HG03045 (cell line): ENCODE results near the gene PLK5.
A peak's percentile ranks its signal among the peaks of the same experiment; 100 is the strongest.
"Not testable (repeated sequence)": the region's sequence is repeated elsewhere in the genome, so short reads cannot be mapped to it uniquely, and the experiment has no call there.

Experiments used
- ATAC-seq: cut with Tn5 transposase; IDR thresholded peaks from one replicate; pipeline ENCODE4 v1.9.1; 2021; ENCODE audit warnings: mild to moderate bottlenecking, moderate library complexity; ENCODE audit not compliant: unreplicated experiment

PLK5 gene, protein sequence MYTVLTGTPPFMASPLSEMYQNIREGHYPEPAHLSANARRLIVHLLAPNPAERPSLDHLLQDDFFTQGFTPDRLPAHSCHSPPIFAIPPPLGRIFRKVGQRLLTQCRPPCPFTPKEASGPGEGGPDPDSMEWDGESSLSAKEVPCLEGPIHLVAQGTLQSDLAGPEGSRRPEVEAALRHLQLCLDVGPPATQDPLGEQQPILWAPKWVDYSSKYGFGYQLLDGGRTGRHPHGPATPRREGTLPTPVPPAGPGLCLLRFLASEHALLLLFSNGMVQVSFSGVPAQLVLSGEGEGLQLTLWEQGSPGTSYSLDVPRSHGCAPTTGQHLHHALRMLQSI

DNA sequence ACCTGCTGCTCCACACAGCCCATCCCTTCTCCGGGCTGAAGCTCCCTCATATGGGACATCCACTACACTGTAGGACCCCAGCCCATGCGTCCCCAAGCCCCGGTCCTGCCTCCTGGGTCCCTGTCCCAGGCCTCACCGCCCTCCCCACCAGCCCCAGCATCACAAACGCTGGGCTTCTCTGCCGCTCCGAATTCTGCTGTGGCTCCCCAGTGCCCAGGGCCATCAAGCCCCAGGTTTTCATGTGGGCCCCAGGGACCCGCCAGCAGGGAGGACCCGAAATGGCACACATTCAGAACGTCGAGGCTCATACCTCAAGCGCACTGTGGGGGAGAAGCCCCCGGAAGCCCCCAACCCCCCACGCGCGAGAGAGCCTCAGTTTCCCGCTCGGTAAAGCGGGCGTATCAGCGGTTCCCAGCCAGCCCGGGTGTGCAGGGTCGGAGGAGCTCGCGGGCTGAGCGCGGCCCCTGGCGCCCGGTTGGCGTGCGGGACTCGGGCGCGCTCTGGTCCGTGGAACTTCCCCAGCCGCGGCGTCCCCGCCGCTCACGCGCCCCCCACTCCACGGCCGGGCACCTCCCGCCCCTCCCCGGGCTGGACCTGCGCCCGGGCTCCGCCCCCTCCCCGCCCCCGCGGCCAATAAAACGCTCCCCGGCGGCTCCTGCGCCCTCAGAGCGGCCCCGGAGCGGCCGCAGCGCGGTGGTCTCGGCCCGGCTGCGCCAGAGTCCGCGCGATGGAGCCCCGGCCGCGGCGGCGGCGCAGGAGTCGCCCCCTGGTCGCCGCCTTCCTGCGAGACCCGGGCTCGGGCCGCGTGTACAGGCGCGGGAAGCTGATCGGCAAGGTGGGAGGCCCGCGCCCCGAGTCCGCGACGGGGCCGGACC lies at the start of gene PLK5:
Gene PLK5 (plus strand): TSS at position 666 of the 875 bp plus-strand sequence. CDS start 2,920 bp downstream, outside the sequence.
- ATAC-seq: no peak

DNA sequence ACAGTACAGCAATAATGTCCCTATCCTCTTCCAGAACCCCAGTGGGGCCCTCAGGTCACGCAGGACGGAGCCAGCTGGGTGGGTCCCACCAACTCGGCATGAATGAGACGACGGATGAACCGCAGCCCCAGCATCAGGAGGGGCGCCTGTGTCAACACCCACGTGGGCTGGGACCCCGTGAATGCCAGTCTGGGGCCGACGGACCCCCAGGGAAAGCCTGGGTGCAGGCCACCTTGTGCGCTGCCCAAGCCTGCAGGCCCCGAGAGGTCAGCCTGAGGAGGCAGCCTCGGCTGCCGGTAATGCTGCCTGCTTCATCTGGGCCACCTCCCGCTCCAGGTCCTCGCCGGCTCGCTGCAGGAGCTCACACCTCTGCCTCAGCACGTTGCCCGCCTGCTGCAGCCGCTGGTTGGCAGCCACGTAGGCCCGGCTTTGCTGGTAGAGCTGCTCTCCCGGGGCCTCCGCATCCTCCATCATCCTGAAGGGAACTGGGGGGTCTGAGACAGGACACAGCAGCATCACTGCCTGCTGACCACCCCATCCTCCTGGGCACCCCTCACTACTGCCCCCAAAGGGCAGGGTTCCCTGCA lies 49.0 kb upstream of the PLK5 start:
- no peak for ATAC-seq

DNA sequence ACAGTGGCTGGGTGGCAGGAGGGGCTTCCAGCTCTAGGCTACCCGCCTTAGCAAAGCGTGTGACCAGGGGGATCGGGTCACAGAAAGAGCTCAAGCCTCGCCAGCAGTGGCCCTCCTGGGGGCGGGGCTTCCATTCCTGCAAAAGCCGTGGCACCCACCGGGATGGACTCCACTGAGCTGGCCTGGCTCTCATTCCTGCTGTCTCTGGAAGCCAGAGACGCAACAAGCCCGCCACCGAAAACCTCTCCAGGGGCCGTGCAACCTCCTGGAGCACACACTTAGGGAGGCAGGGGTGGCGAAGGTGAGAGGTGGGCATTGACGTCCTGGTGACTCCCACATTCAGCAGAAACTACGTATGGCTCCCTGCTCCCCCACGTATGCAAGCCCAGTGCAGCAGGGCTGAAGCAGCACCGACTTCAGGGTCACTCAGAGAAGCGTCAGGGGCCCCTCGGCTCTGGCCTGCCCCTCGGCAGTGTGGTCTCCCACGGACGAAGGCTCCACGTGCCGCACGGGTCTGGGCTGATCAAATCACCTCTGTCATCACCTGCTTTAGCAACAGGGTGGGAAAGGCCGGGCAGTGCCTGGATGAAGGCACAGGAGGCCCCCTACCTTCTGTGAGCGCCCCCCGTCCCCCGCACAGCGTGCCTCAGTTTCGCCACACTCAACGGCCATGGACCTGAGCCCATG lies 48.0 kb upstream of the PLK5 start:
- no peak for ATAC-seq

DNA sequence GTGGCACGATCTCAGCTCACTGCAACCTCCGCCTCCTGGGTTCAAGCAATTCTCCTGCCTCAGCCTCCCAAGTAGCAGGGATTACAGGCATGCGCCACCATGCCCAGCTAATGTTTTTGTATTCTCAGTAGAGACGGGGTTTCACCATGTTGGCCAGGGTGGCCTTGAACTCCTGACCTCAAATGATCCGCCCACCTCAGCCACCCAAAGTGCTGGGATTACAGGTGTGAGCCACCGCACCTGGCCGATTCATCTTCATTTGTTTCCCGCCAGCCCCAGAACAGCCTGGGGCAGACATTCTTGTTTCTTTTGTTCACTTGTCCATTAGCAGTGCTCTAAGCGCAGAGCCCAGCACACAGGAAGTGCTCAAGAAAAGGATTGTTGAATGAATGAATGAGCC lies 46.8 kb upstream of the PLK5 start:
- not testable (repeated sequence) for ATAC-seq

DNA sequence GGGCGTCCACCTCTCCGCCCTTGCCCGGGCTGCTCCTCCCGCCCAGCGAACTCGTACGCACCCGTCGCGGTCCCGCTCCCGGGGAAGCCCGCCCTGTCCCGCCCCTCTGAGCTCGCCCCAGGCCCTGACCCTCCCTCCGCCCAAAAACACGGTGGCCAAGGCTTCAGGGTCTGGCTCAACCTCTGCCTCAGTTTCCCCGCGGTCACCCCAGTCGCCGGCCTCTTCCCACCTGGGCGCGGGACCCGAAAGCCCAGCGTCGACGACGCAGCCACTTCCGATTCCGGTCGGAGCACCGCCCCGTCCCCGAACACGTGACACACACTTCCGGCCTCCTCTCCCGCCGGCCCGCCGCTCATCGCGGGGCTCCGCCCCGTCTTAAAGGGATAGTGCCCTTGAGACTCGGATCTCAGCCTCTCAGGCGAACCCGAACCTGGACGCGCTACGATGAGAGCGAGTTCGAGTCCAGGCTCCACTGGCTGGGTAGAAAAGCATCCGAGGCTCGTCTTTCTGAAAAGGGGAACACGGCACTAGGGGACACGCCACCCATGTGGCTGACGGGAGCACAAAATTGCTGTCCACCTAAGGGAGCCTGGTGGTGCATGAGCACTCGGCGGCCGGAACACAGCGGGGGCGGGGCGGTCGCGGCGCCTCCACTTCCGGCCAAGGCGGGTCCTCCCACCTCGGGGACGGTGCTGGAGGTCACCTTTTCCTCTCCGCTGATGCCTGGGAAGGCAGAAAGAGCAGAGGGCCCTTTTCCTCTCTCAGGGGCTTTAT lies 44.8 kb upstream of the PLK5 start, which contains the start of gene C19orf25:
Gene C19orf25 (minus strand): TSS at position 282 of the 774 bp plus-strand sequence. CDS start 312 bp downstream, outside the sequence.
- ATAC-seq: peak; percentile 74

DNA sequence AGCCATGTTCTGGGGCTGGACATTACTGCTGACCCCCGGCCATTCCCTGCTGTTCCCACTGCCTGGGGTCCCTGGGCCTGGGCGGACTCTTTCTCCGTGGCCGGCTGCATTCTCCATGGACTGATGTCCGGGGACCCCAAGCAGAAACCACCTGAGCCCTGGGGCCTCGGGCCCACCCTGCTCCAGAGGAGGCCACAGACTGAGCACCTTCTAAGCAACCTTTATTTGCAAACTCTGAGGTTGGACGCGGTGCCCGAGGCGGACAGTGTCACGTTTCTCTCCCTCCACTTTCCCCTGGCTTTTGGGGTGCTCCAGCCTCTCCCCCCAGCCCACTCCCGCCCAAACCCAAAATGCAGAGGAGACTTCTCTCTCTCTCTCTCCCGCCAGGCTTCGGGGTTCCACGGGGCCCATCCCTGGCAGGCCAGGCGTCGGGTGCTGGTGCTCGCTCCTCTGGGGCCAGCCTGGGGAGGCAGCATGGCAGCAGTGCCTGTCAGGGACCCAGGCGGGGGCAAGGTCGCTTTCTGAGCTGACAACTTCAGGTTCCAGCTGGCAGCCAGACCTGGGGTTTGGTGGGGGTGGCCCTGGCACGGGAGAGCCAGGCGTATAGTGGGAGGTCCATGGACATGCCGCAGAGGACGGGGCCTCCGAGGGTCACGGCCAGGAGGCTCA lies 42.5 kb upstream of the PLK5 start:
- no peak for ATAC-seq

DNA sequence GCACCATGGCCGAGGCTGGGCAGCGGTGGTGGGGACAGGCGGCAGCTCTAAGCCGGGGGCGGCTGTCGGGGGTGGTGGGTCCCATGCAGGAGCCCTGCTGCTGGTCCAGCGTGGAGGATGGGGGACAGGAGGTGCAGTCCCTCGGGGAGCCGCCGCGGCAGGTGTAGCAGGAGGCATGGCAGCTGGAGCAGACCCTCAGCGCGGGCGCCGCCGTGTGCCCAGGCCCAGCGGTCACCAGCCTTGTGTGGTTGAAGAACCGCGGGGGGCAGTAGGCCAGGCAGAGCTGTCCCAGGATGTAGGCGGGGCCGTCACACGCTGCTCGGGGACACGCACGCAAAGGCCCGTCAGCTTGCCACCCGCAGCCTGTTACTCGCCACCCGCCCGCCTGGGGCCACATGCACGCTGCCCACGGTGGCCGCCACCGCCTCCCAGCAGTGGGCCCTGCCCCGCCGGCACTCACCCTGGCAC lies 42.0 kb upstream of the PLK5 start:
- no peak for ATAC-seq

DNA sequence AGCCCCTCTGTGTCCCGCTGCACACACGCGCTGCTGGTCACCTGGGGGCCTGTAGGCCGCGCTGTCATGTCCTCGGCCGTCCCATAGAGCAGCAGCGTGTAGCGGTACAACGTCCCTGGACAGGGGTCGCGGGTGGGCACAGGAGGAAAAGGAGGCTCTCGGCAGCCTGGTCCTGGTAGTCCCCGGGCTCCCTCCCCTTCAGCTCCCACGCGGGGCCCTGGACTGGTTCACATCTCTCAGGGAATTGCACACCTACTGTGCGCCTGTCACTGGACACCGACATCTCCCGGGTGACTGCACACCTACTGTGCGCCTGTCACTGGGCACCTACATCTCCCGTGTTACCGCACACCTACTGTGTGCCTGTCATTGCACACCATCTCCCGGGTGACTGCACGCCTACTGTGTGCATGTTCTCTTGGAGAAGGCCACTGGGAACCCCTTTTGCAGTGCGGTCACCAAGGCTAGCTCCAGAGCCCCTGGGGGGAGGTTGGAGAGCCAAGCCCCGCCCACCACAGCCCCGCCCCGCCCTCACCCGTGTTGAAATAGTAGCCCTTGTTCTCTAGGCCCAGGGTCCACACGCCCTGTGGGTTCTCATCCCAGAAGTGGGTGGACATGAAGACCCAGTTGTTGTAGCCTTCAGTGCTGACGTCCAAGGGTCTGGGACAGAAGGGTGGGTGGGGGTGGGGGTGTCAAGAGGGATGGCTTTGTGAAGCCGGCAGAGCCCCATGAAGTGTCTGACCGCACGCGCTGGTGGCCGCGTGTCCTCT lies 41.3 kb upstream of the PLK5 start:
- no peak for ATAC-seq

DNA sequence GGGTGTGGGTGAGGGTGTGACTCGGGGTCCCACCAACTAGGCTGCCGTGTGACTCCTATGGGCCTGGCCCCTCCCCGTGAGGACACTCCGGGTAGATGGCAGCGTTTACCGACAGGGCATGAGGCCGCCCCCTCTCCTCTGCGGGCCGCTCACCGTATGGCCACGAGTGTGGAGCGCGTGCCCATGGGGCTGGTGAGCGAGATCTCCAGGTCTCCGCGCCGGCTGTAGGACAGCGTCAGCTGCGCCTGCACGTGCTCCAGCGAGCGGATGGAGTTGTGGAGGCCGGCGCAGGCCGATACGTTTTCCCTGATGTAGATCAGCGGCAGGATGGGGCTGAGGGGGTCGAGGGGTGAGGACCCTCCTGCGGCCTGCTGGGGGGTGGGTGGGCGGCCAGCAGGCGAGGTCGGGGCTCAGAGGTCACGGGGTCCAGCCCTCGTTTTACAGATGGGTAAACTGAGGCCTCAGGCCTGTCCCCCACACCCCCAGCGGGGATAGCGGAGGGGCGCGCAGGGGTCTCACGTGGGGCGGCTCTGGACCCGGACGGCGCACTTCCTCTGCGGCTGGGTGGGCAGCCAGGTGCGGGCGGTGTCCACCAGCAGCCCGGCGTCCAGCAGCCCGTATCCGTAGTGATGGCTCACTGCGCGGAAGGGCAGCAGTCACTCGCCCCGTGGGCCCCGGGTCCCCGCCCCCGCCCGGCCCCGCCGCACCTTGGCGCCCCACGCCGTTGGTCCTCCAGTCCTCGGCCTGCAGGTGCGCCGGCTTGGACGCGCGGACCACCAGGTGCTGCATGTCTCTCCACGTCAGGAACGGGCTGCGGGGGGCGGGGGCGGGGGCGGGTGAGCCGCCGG lies 40.5 kb upstream of the PLK5 start:
- no peak for ATAC-seq

DNA sequence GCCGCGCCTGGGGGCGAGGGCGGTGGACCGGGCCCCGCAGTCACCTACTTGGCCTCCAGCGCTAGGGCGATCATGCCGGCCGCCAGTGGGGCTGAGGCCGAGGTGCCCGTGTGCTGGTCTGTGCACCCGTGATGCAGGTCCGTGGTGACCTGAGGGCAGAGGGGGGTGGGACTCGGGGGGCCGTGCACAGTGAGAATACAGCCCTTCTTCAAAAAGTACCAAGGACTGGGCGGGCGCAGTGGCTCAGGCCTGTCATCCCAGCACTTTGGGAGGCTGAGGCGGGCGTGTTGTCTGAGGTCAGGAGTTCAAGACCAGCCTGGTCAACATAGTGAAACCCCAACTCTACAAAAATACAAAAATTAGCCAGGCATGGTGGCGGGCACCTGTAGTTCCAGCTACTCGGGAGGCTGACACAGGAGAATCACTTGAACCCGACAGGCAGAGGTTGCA lies 39.9 kb upstream of the PLK5 start:
- no peak for ATAC-seq

DNA sequence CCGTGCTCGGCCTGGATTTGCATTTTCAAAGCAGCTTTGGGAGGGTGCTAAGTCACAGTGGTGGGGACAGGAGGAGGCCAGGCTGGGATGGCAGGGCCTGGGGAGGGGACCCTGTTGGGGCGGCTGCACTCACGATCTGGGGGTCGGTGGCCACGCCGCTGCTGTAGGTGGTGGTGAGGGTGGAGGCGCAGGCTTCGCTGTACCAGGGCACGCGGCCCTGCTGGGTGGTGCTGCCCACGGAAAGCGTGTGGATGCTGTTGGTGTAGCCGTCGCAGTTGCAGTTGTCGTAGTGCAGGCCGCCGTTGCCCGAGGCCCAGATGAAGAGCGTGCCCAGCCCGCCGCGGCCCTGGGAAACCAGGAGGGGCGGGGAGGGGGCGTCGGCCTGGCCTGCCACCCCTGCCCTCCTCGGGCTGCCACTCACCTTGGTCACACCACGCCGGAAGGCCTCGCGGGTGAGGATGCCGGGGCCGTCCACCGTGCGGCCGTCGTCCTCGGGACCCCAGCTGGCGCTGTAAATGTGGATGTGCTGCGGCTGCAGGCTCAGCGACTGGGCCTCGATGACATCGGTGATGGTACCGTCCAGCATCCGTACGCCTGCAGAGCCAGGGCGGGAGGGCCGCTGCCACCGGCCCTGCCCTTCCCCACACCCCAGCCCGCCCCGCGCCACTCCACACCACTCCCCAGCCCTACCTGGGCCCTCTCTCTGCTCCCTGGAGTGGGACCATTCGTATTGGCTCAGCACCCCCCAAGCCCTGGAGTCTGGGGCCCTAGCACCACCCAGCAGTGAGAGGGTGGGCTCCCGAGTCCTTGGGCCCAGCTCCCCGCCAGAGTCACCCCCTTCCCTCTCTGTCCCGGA lies 36.9 kb upstream of the PLK5 start:
- no peak for ATAC-seq

DNA sequence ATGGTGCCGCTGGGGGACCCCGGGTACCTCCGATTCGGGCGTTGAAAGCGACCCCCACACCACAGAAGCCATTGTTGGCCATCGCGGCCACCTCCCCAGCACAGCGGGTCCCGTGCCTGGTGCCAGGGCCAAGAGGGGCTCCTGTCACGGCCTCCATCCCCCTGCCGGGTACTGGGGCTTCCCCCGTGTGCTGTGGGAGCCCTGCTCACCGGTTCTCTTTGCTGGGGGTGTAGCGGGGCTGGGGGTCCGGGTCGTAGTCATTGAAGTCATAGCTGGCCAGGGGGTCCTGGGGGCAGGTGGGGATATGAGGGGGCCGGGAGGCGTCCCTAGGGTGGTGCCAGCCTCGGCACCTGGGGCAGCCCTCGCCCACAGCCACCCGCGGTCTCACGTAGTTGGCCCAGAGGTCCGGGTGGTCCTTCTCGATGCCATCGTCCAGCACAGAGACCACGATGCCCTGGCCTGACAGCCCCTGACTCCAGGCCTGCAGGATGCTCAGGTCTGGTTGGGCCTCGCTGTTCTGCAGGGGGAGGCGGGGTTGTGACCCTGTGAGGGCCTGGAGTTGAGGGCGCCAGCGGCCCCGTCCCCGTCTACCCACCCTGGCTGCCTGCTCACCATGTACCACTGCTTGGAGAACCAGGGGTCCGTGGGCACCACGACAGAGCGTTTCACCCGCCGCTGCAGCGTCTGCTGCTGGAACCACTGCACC lies 36.1 kb upstream of the PLK5 start:
- no peak for ATAC-seq

DNA sequence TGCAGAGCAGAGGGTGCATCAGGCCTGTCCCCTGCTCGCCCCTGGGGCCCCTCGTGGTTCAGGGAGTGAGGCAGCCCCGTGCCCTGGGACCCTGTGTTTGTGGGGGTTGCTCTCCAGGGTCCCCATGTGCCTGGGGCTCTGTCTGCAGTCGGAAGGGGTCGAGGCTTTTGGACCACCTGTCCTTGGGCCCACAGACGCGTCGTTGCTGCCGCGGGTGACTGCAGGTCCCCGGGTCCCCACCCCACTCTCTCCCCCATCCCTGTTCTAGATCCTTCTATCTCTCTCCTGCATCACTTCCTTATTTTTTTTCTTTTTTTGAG lies 35.6 kb upstream of the PLK5 start:
- no peak for ATAC-seq

DNA sequence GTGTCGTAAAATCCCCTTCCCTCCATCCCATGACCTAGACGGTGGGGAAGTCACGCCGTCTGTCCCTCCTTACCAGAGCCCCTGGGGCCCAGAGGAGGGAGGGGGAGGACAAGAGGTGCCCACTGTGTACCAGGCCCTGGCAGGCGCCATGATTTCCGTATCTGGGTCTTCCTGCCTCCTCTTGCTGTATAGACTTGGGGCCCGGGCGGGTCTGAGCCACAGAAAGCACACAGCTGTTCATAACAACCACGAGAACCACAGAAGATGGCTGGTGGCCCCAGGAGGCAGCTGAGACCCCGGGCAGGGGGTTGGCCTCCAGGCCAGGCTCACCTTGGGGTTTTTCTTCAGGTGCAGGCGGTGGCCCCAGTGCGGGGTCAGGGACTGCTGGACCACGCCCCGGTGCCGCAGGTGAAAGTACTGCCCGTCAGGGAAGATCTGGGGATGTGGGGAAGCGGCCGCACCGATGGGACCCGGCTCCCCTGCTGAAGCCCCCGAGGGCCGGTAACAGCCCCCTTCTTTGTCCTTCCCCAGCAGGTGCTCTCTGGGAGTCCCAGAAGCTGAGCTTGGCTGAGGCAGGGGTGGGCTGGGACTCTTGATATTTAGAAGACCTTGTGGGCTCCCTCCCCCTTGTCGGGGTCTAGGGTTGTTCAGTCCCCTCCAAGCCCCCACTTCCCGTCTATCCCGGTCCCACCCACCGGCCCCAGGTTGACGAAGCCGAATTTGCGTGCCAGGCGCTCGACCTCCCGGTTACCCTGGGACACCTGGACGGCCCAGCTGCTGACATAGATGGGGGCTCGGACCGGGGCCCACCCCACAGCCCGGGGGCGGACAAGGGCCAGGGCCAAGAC lies 34.2 kb upstream of the PLK5 start:
- no peak for ATAC-seq

DNA sequence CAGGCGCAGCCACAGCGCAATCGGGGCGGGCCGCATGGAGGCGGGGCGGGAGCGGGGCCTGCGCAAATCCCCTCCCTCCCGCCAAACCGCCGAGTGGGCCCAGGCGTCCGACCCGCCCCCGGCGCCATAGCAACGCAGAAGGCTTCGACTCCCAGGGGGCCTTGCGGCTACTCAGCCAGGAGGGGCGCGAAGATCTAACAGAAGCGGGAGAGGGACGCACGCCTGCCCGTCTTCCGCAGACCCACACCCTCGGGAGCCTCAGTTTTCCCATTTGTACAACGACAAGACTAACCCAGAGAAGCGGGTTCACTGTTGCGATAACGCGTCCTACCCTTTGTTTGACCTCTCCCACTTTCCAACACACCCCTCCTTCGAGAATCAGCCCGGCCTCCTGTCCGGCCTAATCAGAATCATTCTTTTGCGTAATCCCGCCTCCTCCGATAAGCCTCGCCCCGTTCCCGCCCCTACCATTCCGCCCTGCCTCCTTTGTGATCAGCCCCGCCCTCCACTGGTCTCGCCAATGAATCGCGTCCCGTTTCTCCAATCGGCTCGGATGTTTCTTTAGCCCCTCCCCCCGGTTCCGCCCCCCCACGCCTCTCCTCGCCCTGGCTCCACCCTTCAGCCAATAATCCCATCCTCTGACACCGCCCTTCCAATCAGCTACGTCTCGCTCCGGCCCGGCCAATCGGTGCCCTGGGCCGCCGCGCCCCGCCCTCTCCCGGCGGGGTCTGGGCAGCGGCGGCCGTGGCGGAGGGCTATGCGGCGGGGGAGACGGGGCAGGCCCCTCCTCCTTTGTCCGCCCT lies 33.4 kb upstream of the PLK5 start, which contains the start of gene PCSK4:
Gene PCSK4 (minus strand): TSS at position 40 of the 803 bp plus-strand sequence. CDS start 4 bp downstream, at position 36.
- ATAC-seq: peak; percentile 79
